GM19463 (cell line): ENCODE results near the gene PRKG1.

ENCODE experiments used
- ATAC-seq: cut with Tn5 transposase; IDR thresholded peaks from one replicate; pipeline ENCODE4 v1.9.1; 2021; ENCODE audit warnings: mild to moderate bottlenecking, moderate library complexity; ENCODE audit not compliant: unreplicated experiment

The PRKG1 gene

DNA sequence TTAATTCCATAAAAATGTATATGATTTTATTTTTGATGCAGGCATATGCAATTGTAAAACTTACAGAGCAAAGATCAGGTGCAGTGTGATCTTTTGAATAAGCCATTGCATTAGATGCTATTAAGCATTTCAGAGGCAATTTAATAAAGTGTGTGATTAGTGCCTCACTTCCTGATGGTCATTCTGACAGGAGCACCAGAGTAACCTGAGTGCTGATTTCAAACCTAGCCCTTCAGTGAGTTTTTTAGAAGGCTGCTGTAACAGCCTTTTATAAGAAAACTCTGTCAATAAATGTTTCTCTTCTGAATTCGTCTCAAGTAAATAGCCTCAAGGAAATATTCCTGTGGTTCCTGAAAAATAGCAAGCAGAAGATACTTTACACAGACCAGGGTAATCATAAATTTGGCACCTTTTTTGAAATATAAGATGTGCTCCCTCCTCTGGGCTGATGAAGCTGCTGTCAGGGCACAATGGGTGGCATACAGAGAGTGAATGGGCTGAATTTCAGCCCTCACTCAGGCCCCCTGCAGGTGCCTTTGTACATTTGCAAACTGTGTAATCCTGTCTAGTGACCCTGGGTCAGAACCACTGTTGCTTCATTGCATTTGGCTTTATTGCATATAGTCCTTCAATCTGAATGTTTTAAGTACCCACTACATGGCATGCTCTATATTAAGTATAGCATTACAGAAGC is 818.8 kb downstream of the PRKG1 start:
- ATAC-seq = peak; percentile 86

DNA sequence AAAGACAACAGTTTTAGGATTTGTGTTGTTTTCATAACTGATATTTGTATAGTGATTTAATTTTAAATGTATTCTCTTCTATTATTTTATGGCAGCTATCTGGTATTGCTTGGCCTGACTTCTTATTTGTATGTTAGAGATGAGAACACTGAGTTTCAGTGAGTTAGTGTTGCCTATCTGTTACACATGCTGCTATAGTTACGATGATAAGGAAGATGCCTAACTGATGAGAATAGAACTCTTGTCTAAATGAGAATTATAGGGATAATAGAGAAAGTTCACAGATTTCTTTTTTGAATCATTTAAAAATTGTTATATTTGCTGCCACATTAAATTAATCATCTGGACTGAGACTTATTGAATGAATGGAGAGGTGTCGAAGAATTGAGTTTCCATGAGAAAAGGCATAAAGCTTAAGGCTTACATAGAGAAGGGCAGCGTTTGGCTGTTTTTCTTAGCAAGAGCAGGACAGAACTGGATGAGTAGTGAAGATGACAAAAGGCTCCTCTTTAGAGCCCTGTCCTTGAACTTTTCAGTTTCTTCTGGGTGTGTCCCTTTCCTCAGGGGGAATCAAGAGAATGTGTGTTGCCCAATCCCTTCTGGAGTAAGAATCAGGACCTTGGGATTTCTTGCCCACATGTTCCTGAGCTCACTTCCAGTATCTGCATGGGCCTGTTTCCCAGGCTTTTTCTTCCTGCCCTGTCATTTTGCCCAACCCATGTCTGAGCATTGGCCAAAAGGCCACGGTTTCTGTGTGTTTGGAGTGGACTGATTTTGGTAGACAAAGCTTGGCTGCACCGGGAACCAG is 820.7 kb downstream of the PRKG1 start:
- ATAC-seq = no peak

DNA sequence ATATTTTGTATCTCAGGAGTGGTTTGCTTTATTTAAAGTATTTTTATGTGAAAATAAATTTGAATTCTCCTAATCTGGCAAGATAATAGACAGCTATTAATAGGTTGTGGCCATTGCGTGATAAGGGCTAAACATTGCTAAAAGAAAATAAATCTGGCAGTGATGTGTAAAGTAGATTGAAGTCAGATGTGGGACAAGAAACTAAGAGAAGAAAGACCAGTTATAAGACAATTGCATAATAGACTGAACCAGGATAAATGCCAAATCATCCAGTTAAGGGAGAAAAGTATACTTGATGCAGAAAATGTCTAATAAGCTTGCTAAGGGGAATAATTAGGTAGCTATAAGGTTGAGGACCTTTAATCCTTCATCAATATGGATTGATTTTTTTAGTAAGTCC is 822.6 kb downstream of the PRKG1 start:
- ATAC-seq = no peak

DNA sequence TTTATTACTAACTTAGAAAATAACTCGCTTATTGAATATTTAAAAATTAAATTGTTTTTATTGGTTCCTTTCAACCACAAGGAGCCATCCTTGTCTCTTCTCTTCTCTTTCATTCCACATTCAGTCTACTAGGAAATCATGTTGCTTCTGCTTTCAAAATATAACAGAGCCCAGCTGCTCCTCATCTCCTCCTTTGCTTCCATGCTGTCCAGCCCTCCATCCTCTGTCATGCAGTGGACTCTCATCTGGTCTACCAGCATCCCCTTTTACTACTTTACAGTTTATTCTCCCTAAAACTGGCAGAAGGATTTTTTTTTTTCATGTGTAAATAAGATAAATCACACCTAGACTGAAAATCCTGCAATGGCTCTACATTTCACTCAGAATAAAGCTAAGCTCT is 823.3 kb downstream of the PRKG1 start:
- no peak for ATAC-seq

DNA sequence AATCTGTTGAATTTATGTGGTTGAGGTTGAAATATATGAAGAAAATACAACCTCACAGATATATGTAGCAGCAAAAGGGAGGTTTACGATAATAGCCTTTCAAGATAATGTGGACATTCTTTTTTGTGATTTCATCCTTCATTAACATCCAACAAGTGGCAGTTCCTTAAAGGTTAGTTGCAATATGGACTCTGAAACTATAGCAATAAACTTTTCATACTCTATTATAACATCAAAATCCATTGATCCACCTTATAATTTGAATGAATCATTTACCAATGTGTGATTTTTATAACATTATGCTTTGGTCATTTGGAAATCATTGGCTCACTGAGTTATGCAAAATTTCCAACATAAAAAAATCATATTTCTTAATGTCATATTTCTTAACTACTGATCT is 825.9 kb downstream of the PRKG1 start:
- no peak for ATAC-seq

DNA sequence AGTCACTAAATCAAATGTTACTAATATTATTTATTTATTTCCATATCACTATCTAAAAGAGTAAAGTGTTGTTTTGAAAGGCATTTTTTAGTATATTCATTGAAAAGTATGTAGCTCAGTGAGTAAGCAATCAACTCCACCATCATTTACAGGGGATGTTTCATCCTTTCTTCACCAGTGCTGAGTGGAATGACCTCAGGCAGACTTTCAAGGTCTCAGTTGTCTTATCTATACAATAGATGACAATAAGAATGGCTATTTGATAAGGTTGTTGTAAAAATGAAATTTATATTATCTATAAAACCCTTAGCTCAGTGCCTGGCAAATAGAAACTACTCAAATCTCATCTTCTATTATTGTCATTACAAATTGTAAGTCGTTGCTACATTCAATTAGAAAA is 829.4 kb downstream of the PRKG1 start:
- no peak for ATAC-seq

DNA sequence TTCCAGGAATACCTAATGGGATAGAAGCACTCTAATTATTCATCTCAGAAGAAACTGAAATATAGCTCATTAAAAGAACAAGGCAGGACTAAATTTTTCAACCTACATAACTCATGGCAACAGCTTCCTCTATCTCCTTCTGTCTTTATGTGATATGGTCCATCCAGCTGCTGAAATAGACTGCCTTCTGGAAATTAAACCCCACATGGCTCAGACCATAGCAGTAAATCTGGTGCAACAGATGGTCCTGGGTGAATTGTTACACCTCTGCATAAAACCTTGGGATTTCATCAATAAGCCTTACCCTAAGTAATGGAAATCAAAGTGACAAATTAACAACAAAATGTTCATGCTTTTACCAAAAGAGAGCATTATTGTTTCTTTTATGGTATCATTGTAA is 830.7 kb downstream of the PRKG1 start:
- no peak for ATAC-seq

DNA sequence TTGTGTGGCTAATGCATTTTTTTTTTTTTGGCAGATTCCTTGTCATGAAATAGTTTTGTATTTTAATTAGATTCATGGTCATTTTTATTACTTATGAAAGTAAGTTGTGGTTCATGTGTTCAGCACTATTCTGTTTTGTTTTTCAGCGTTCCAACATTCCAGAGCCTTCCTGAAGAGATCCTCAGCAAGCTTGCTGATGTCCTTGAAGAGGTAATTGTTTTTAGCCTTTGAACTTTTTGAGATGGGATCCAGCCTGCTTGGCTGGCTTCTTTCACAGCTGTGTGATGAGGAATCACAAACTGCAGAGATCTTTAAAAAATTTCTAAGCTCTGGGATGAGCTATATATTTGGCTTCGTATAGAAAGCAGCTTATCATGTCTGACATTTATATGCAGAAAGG is 833.1 kb downstream of the PRKG1 start:
- no peak for ATAC-seq

DNA sequence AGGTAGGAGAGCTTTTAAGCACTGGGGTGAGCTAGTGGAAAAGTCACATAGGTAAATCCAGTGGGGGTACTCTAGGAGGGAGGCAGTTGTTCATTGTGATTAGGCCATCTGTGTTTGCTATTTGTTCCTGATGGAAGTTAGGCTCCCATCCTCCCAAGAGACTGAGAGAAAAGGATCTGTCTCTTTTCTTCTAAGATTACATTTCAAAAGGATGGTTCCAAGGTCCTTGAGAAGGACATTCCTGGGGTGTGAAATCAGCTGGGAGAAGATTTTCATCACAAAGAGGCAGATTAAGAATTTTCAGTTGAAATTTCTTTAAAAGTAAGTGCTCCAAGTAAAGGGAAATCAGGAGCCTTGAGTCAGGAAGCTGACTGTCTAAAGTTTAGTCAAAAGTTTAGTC is 835.9 kb downstream of the PRKG1 start:
- no peak for ATAC-seq

DNA sequence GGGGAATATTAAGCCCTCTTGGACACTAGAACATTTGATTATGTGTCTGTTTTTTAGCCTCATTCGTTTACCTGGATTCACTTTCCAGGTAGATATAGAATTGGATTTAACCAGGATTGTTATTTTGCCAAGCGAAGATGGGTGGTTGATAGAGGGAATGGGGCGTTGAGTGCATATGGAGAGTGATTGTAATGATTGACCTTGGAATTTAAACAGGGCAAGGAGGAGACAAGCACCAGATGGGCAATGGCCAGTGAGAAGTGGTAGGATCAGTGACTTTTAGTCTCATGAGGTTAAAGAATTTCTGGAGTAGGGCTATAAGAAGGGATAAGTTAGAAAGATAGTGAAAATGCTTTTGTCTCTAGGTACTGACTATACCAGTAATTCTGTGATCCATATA is 836.3 kb downstream of the PRKG1 start:
- no peak for ATAC-seq

DNA sequence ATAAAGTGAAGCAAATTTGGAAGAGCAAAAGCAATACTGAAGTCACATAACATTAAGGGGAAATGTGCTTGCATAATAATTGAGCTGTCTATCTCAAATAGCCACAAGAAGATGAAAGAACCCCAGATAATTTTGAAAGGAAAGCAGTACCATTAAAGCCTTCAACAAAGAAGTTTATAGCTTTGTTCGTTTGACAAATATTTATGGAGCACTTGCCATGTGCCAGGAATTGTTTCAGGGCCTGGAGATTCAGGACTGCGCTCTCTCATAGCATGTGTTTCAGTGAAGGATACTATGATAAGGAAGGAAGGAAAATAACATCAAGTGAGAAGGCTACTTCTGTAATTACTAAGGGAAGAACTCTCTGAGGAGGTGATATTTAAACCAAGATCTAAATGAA is 837.4 kb downstream of the PRKG1 start:
- no peak for ATAC-seq

DNA sequence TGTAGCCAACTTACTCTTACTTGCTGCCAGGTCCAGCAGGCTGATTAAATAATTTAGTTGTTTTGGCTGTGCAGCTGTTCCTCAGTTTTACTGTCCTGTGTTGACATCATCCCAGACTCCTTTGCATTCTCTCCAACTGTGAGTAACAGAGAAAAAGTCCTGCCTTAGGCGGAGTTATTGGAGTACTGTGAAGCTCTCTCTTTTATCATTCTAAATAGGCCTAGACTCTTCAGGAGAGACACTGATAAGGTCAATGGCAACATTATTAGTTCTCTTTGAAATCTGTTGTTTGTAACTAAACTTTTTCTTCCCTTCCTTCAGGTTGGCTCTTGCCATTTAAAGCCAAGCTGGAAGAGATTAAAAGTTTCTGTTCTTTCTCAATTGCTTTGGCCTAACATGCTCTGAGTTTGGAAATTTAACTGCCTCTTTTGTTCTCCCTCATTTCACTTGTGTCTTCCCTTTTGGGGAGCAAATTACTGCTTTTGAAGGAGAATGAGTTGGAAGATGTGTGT is 840.8 kb downstream of the PRKG1 start:
- ATAC-seq = no peak

DNA sequence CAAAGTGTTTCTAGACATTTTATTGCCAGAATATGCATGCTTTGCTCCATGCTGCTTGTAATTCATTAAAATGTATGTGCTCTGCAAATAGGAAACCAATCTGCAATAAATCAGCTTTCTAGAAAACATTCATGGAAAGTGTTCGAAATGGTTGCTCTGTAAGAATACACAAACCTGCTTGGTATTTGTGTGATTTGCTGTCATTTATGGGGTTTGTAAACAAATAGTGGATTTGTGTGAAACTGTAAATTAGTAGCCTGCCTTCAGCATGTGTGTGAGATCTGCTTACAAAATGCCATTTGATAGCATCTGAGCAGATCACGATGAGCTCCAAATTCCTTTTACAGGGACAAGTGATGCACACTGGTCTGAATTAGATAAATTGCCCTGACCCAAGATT is 844.2 kb downstream of the PRKG1 start:
- no peak for ATAC-seq

DNA sequence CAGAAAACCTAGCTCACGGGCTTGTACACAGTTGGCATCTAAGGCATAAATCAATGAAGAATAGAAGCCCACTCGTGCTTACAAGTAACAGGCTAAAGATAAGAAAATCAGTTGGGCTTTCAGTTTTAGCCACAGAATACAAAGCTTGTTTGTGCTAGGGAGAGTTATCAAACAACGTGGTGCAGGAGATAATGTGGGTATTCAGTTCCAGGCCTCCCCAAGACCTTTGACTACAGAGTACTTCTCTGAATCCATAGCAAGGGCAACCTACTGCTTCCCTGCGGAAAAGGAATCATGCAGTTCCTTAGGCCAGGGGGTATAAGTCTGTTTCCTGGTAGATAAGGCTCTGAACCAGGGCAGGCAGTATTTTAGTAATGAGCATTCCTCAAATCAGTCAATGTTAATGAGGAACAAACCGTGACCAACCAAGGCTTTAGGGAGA is 844.6 kb downstream of the PRKG1 start:
- peak; percentile 53 for ATAC-seq

DNA sequence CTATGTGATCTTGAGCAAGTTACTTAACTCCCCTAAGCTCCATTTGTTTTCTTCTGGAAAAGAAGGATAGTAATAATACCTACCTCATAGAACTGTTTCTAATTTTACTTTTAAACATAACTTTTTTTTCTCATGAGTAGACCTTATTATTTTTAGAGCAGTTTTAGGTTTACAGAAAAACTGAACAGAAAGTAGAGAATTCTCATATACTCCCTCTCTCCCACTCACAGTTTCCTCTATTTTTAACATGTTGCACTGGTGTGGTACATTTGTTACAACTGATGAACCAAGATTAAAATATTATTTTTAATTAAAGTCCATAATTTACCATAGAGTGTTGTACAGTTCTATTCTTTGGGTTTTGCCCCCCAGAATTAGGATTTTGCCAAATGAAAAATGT is 846.4 kb downstream of the PRKG1 start:
- ATAC-seq = no peak

DNA sequence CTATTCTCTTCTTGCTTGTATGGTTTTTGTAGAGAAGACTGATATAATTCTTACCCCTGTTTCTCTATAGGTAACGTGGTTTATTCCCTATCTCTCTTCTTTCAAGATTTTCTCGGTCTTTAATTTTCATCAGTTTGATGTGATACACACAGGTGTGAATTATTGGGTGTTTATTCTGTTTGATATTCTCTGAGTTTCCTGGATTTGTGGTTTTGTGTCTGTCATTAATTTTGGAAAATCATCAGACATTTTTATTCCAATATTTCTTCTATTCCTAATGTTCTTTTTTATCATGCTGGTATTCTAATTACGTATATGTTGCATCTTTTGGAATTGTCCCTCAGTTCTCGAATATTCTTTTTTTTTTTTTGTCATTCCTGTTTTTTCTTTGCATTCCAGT is 850.1 kb downstream of the PRKG1 start:
- no peak for ATAC-seq

DNA sequence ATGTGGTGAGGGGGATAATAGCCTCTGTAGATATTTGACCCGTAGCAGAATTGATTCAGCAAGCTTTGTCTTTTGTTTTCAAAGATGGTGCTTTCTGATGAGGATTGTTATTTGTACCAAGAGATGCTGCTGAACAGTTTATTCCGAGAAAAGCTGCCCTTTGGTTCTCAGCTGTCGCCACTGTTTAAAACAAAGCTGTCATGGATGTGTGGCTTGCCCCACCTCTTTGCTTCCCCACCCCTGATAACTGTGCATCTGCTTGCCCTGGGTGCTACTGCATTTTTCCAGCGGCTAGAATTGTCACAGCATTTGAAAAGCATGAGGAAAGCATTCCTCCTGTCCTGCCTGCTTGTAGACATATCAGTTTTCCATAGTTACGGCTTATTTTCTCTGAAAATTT is 852.0 kb downstream of the PRKG1 start:
- no peak for ATAC-seq

DNA sequence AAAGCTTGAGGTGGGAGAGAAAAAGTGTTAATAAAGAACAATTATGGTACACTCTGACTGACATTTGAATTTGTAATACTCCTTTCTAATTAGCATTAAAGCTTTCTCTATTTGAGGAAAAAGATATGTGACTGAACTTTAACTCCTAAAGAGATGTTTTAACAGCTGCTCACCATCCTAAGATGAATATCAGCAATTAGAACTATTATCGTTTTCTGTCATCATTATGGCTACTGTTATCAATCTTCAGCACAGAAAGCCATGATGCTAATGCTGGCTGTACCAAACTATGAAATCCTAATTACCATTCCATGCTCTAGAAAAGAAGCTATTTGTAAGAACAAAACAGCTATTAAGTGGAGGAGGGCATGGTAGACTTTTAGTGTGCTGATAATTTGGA is 853.9 kb downstream of the PRKG1 start:
- no peak for ATAC-seq

DNA sequence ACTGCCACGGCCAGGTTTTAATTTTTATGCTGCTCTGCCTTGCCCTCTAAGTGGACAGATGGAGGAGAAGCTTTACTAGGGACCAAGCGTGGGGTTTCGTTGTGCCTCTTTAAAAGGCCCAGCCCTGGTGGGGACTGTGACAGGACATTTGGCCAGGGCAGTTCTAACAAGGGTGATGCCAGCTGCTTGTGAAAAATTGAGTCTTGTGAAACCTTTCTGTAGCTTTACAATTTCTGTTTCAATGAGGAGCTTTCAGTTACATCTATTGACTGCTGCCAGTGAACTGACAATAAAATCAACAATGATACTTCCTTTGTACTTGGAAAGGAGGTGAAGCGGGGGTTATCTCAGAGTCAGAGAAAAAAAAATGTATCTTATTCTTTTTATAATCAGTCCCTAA is 858.2 kb downstream of the PRKG1 start:
- no peak for ATAC-seq

DNA sequence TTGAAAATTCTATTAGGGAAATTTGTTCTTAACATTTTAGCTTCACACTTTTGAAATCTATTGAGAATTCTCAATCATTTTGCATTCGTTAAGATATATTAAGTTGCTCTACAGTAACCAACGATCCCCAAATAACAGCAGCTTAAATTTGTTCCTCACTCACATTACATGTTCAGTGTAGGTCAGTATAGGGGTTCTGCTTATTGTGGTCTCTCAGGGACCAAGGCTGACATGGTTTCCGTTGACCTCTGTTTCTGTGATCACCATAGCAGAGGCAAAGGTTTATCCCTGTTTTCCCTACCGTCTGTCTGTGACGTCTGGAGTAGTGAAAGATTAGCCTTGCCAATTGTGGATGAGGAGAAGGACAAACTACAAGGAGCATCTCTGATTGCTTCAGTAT is 860.1 kb downstream of the PRKG1 start:
- ATAC-seq = no peak

DNA sequence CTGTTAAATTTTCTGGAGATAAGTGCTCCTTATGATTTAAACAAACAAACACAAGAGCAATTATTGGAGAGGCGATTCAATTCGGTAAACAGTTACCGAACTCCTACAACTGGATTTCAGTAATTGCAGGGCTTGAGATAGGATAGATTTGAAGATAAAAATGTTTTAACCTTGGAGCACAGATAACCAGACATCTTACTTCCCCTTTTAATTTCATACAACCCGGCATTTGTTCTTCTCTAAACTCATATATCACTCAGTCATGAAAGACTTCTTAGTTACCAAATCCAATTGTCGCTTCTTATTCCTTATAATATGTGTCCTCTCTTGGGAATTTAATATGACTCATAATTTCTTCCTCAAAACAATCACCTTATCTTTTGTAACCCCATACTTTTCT is 861.1 kb downstream of the PRKG1 start:
- no peak for ATAC-seq
